HepG2 (cell line): ENCODE results near the gene ODC1. TPM values are rescaled to one million over a fixed set of nuclear protein-coding genes. Genes with fewer than 3 reads are reported as not detected.

Experiments used
- ARNT ChIP-seq: fragments of 450-650 bp; IDR thresholded peaks from 2 replicates; pipeline ENCODE4 v1.6.1; 2017
- BHLHE40 ChIP-seq: IDR thresholded peaks from 2 replicates; pipeline ENCODE4 v1.6.1; 2011; ENCODE audit warnings: low read length, improper control_type of control experiment
- NFE2L1 ChIP-seq: sonication (generic); formaldehyde crosslinking; IDR thresholded peaks from 2 replicates; pipeline ENCODE4 v1.4.0; 2020; ENCODE audit warnings: missing genetic modification reagents, mild to moderate bottlenecking, borderline replicate concordance
- NR1H2 ChIP-seq: sonication (generic); formaldehyde crosslinking; IDR thresholded peaks from 2 replicates; pipeline ENCODE4 v1.8.1; 2022; ENCODE audit warnings: low read depth, missing genetic modification reagents, borderline replicate concordance
- ZMAT3 ChIP-seq: sonication (generic); formaldehyde crosslinking; conservative IDR thresholded peaks from 2 replicates; pipeline ENCODE4 v1.7.0; 2021; ENCODE audit warnings: missing genetic modification reagents
- ZNF138 ChIP-seq: sonication (generic); formaldehyde crosslinking; IDR thresholded peaks from 2 replicates; pipeline ENCODE4 v1.5.0; 2020; ENCODE audit warnings: mild to moderate bottlenecking, low read depth, missing genetic modification reagents
- ZNF230 ChIP-seq: sonication (generic); formaldehyde crosslinking; IDR thresholded peaks from 2 replicates; pipeline ENCODE4 v1.4.0; 2020; ENCODE audit warnings: mild to moderate bottlenecking, missing genetic modification reagents
- ZNF430 ChIP-seq: sonication (generic); formaldehyde crosslinking; IDR thresholded peaks from 2 replicates; pipeline ENCODE4 v1.9.0; 2021; ENCODE audit warnings: mild to moderate bottlenecking, missing genetic modification reagents
- ZNF496 ChIP-seq: sonication (generic); formaldehyde crosslinking; IDR thresholded peaks from 2 replicates; pipeline ENCODE4 v1.8.1; 2023; ENCODE audit warnings: mild to moderate bottlenecking, moderate library complexity, missing genetic modification reagents; ENCODE audit not compliant: insufficient replicate concordance
- ZNF644 ChIP-seq: IDR thresholded peaks from 2 replicates; pipeline ENCODE4 v1.6.1; 2016; ENCODE audit warnings: low read depth
- ZNF678 ChIP-seq: sonication (generic); formaldehyde crosslinking; IDR thresholded peaks from 2 replicates; pipeline ENCODE4 v1.4.0; 2020; ENCODE audit warnings: mild to moderate bottlenecking, missing genetic modification reagents
- ZSCAN30 ChIP-seq: sonication (generic); formaldehyde crosslinking; IDR thresholded peaks from 2 replicates; pipeline ENCODE4 v1.5.0; 2020; ENCODE audit warnings: mild to moderate bottlenecking, missing genetic modification reagents
- polyA plus RNA-seq, 8 experiments: library from polyadenylated mRNA; depleted of rRNA in 3 of 8; stranded (reverse) in 7 of 8; unstranded in 1 of 8; fragments of >200 nt; fragmentation: Illumina TruSeq in 4 of 8; extraction: Trizol in 4 of 8; gene quantifications; 2 replicates each; pipeline versions ENCODE4 v1.2.1 to v1.2.3, GENCODE V29; 2011 to 2016; ENCODE audit warnings: low read depth in 4 of 8, missing spikeins in 1 of 8, mixed read lengths in 1 of 8; ENCODE audit not compliant: insufficient read depth in 1 of 8
- total RNA-seq, 5 experiments: library from RNA; depleted of rRNA; stranded (reverse); fragments of >200 nt; fragmentation: Illumina TruSeq; extraction: Trizol; gene quantifications; 2 replicates each; pipeline ENCODE4 v1.2.3, GENCODE V29; 2016; ENCODE audit warnings: low read depth in 1 of 5
- TF ChIP-seq, protein P1 (sequence below), 2 experiments: sonication (generic) in 1 of 2; formaldehyde crosslinking in 1 of 2; IDR thresholded peaks; 2 replicates each; pipeline versions ENCODE4 v1.4.0 to v1.6.1; 2016 to 2020; ENCODE audit warnings: borderline replicate concordance in 1 of 2, low read depth in 1 of 2, mild to moderate bottlenecking in 1 of 2, missing genetic modification reagents in 1 of 2
- TF ChIP-seq, protein P2 (sequence below): sonication (generic); formaldehyde crosslinking; IDR thresholded peaks from 2 replicates; pipeline ENCODE4 v1.4.0; 2020; ENCODE audit warnings: missing genetic modification reagents
- TF ChIP-seq, protein P3 (sequence below): sonication (generic); formaldehyde crosslinking; IDR thresholded peaks from 2 replicates; pipeline ENCODE4 v1.4.0; 2020; ENCODE audit warnings: mild to moderate bottlenecking, missing genetic modification reagents
- TF ChIP-seq, protein P4 (sequence below): sonication (generic); formaldehyde crosslinking; IDR thresholded peaks from 2 replicates; pipeline ENCODE4 v1.5.1; 2020; ENCODE audit warnings: missing genetic modification reagents, mild to moderate bottlenecking, borderline replicate concordance
- TF ChIP-seq, protein P5 (sequence below): sonication (generic); formaldehyde crosslinking; IDR thresholded peaks from 2 replicates; pipeline ENCODE4 v1.4.0; 2020; ENCODE audit warnings: missing genetic modification reagents, borderline replicate concordance

The ODC1 gene
- total and polyA plus RNA-seq, 2 of the 13 experiments (the other 11 are each of a cell fraction or from before 2014, with no cell fraction given), result 142 to 371 TPM

DNA sequence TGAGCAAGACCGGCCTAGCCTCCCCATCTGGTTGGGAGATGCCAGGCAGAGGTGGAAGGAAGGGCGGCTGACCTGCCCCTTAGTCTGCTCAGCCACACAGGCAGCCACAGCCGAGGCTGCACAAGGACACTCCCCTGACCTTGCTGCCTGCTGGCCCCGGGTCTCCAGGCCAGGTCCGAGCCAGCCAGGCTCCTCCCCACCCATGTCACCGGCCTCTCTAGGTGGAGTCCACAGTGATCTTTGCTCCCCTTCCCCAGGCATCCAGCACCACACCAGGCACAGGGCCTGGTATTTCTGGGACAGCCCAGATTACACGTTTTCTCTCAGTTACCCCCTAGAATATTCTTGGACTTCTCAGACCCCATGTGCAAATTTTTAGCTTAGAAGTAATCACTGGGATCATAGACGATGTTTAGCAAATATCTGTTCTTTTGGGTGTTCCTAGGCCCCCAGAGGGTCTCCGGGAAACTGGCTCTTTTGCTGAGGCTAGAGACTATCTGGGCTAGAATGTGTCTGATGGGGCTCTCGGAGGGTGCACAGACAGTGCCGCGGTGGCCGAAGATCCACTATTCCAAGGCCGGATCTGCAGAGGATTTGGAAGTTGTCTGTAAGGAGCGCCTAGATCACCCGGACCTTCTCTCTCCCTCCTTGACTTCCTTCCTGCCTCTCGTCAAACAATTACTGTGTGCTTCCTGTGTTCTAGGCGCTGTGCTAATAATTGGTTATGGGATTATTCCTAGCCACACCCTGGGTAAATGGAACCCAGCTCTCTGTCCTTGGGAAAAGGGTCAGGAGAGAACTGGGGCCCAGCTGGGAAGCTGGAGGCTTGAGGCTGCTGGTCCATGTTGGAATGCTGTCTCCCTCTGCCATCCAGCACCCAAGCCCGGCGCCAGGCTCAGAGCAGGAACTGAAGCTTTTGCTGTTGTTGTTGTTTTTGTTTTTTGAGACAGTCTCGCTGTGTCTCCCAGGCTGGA is 46.9 kb downstream of the ODC1 start (continued):
- TF ChIP-seq, protein P1, sequence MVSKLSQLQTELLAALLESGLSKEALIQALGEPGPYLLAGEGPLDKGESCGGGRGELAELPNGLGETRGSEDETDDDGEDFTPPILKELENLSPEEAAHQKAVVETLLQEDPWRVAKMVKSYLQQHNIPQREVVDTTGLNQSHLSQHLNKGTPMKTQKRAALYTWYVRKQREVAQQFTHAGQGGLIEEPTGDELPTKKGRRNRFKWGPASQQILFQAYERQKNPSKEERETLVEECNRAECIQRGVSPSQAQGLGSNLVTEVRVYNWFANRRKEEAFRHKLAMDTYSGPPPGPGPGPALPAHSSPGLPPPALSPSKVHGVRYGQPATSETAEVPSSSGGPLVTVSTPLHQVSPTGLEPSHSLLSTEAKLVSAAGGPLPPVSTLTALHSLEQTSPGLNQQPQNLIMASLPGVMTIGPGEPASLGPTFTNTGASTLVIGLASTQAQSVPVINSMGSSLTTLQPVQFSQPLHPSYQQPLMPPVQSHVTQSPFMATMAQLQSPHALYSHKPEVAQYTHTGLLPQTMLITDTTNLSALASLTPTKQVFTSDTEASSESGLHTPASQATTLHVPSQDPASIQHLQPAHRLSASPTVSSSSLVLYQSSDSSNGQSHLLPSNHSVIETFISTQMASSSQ (IDR thresholded peaks at IDR 0.05; ENCODE audit: low read depth), result no peak
- TF ChIP-seq, protein P1 (CRISPR knock-in tag; IDR thresholded peaks at IDR 0.05; ENCODE audit: borderline replicate concordance), result peak; percentile 51; the same call in 1 of the 2 replicates
- TF ChIP-seq ARNT (no peak), ZSCAN30 (CRISPR knock-in tag) (no peak), ZMAT3 (CRISPR knock-in tag) (no peak), NR1H2 (CRISPR knock-in tag) (no peak), ZNF678 (CRISPR knock-in tag) (no peak), BHLHE40 (no peak), ZNF496 (CRISPR knock-in tag) (no peak), ZNF430 (no peak; the same call in 1 of the 2 replicates), ZNF230 (no peak), NFE2L1 (CRISPR knock-in tag) (no peak), ZNF138 (0 out of 2 replicates have a peak, but pooled peaks have one; percentile 15), ZNF644 (CRISPR knock-in tag) (peak; percentile 70)
- TF ChIP-seq, protein P2, sequence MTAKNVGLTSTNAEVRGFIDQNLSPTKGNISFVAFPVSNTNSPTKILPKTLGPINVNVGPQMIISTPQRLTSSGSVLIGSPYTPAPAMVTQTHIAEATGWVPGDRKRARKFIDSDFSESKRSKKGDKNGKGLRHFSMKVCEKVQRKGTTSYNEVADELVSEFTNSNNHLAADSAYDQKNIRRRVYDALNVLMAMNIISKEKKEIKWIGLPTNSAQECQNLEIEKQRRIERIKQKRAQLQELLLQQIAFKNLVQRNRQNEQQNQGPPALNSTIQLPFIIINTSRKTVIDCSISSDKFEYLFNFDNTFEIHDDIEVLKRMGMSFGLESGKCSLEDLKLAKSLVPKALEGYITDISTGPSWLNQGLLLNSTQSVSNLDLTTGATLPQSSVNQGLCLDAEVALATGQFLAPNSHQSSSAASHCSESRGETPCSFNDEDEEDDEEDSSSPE, result peak; percentile 42; the same call in 1 of the 2 replicates
- TF ChIP-seq, protein P3, sequence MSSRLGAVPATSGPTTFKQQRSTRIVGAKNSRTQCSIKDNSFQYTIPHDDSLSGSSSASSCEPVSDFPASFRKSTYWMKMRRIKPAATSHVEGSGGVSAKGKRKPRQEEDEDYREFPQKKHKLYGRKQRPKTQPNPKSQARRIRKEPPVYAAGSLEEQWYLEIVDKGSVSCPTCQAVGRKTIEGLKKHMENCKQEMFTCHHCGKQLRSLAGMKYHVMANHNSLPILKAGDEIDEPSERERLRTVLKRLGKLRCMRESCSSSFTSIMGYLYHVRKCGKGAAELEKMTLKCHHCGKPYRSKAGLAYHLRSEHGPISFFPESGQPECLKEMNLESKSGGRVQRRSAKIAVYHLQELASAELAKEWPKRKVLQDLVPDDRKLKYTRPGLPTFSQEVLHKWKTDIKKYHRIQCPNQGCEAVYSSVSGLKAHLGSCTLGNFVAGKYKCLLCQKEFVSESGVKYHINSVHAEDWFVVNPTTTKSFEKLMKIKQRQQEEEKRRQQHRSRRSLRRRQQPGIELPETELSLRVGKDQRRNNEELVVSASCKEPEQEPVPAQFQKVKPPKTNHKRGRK (CRISPR knock-in tag), result 0 out of 2 replicates have a peak, but pooled peaks have one; percentile 31
- TF ChIP-seq, protein P4, sequence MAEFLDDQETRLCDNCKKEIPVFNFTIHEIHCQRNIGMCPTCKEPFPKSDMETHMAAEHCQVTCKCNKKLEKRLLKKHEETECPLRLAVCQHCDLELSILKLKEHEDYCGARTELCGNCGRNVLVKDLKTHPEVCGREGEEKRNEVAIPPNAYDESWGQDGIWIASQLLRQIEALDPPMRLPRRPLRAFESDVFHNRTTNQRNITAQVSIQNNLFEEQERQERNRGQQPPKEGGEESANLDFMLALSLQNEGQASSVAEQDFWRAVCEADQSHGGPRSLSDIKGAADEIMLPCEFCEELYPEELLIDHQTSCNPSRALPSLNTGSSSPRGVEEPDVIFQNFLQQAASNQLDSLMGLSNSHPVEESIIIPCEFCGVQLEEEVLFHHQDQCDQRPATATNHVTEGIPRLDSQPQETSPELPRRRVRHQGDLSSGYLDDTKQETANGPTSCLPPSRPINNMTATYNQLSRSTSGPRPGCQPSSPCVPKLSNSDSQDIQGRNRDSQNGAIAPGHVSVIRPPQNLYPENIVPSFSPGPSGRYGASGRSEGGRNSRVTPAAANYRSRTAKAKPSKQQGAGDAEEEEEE (CRISPR knock-in tag), result peak; percentile 58; the same call in 1 of the 2 replicates
- TF ChIP-seq, protein P5, sequence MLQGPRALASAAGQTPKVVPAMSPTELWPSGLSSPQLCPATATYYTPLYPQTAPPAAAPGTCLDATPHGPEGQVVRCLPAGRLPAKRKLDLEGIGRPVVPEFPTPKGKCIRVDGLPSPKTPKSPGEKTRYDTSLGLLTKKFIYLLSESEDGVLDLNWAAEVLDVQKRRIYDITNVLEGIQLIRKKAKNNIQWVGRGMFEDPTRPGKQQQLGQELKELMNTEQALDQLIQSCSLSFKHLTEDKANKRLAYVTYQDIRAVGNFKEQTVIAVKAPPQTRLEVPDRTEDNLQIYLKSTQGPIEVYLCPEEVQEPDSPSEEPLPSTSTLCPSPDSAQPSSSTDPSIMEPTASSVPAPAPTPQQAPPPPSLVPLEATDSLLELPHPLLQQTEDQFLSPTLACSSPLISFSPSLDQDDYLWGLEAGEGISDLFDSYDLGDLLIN (CRISPR knock-in tag), result no peak
